ENCODE data around the gene CLIC4.
"Not testable (repeated sequence)": the region's sequence is repeated elsewhere in the genome, so short reads cannot be mapped to it uniquely, and the experiment has no call there.

Gene CLIC4

DNA sequence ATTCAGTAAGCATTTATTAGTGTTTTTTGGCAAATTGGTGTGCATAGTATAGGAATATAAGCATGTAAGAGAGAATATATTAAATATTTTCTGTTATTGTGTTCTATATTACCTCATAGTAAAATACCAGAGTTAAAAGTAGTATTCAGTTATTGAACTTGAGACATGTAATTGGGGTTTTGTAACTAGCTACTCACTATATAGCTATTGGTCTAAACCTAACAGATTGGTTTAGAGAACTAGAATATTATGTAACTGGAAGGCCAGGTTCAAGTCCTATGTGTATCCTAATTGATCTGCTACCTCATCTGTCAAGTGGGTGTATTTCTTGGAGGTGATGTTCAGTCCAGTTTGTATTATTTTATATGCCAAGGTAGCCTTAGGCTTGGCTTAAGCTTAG, 26.3 kb downstream of the CLIC4 start:
- DNase-seq (ENCODE audit: low spot score) = no peak

DNA sequence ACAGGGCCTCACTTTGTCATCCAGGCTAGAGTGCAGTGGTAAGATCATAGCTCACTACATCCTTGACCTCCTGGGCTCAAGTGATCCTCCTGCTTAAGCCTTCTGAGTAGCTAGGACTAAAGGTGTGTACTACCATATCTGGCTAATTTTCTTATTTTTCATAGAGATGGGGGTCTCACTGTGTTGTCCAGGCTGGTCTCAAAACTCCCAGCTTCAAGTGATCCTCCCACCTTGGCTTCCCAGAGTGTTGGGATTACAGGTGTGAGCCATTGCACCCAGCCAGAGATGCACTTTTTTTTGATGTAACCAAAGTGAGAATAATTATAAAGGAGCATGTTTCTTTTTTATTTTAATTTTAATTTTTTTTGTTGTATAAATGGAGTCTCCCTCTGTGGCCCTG, 28.4 kb downstream of the CLIC4 start:
- no peak for DNase-seq (ENCODE audit: low spot score)

DNA sequence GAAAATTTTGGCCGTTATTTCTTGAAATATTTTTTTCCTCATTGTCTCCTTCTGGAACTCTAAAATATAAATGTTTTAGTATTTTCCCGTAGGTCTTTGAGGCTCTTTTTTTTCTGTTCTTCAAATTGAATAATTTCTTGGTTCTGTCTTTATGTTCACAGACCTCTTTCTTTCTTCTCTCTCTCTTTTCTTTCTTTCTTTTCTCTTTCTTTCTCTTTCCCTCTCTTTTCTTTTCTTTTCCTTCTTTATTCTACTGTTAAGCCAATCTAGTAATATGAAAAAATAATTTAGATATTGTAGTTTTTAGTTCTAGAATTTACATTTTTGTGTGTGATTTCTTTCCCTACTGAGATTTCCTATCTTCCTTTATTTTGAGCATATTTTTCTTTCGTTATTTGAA, 30.1 kb downstream of the CLIC4 start:
- no peak for DNase-seq (ENCODE audit: low spot score)

DNA sequence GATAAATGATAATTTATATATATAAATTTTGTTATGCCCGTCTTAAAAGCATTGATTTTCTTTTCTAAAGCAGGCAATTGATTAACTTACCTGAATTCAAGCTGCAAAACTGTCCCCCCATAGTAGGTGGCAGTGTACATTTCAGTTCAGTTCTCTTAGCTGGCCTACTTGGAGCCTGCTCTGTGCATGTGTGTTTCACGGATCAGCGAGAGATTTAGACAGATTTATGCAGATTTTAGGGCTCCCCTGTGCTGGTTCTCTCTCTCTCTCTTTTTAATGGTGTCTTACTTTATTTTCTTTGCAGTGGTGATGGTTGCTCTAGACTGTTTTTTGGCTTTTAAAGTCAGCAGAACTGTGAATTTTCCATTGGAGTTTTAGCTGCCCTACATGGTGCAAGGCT, 30.7 kb downstream of the CLIC4 start:
- no peak for DNase-seq (ENCODE audit: low spot score)

DNA sequence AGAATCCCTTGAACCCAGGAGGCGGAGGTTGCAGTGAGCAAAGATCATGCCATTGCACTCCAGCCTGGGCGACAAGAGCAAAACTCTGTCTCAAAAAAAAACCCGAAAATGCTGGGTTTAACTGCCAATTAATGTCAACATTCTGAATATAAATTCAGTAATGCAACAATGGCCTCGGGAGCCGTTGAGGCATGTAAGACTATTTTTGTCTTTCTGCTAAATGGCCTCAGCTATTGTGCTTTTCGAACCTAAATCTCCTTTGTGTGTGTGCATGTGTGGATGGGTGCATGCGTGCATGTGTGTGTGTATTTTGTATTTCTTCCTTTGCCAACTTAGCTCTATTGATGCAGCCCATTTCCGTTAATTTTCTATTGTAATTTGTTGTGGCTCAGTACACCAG, 31.6 kb downstream of the CLIC4 start:
- no peak for DNase-seq (ENCODE audit: low spot score)

DNA sequence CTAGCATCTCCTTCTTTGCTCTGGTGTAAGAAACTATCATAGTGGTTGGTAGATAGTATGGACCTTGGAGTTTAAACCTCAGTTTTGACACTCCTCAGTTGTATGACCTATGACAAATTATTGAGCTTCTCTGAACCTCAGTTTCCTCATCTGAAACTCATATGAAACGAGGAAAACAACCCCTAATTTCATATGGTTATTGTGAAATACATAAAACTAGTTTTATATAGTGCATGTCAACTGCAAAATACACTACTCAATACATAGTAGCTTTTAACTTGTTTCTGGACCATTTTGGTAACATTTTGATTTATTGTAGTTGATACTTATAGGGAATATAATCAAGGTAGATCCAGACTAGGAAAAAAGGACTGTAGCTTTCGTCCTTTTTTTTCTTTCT, 32.9 kb downstream of the CLIC4 start:
- DNase-seq (ENCODE audit: low spot score) = no peak

DNA sequence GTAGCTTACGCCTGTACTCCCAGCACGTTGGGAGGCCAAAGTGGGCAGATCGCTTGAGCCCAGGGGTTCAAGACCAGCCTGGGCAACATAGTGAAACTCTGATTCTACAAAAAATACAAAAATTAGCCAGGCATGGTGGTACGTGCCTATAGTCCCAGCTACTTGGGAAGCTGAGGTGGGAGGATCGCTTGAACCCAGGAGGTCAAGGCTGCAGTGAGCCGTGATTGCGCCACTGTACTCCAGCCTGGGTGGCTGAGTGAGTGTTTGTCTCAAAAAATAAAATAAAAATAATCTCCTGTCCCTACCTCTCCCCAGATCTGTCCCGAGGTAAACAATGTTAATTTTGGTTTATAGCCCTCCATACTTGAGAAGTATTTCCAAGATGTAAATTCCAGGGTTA, 34.0 kb downstream of the CLIC4 start:
- DNase-seq (ENCODE audit: low spot score) = not testable (repeated sequence)

DNA sequence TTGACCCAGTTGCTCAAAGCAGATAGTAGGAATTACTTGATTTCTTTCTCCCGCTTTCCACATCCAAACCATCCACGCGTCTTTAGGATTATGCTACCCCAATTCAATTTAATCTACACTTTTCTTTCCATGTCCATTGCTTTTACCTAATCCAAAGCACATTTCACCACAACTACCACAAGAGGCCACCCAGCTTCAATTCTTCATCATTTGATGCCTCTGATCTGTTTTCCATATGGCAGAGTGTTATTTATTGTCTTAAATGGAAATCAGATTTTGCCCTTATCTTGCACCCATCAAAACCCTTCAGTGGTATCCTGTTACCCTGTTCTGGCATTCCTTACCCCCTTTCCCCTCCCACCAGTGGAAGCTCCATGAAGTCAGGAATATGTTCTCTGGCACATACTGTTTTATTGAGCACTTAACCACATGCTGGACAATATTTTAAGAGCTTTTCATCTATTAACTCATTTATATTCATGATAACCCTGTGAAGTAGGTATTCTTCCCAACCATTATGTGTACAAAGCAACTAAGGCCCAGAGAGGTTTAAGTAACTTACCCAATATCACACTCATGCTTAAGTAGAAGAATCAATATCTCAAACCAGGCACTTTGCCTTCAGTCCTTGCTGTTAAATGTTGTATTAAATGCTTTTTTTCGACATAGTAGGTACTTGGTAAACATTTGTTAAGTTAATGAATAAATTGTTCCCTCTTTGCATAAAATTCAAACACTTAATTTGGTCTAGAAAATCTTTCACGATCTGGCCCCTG, 34.6 kb downstream of the CLIC4 start:
- no peak for DNase-seq (ENCODE audit: low spot score)

DNA sequence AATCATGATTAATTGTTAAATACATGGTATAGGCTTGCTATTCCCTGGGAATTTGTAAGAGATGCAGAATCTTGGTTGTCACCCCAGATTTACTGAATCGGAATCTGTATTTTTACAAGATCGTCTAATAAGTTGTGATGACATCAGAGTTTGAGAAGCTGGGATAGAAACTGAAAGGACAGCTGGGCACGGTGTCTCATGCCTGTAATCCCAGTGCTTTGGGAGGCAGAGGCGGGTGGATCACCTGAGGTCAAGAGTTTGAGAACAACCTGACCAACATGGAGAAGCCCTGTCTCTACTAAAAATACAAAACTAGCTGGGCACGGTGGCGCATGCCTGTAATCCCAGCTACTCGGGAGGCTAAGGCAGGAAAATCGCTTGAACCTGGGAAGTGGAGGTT, 35.4 kb downstream of the CLIC4 start:
- not testable (repeated sequence) for DNase-seq (ENCODE audit: low spot score)

DNA sequence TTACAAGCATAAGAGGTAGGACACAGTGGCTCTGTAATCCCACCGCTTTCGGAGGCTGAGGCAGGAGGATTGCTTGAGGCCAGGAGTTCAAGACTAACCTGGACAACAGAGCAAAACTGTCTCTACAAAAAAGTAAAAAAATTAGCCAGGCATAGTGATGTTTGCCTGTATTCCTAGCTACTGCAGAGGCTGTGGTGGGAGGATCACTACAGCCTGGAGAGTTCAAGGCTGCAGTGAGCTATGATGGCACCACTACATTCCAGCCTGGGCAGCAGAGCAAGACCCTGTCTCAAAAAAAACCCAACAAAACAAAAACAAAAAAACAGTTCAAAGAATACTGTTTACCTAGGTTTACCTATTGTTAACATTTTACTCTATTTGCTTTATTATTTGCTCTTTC, 37.4 kb downstream of the CLIC4 start:
- DNase-seq (ENCODE audit: low spot score) = no peak

DNA sequence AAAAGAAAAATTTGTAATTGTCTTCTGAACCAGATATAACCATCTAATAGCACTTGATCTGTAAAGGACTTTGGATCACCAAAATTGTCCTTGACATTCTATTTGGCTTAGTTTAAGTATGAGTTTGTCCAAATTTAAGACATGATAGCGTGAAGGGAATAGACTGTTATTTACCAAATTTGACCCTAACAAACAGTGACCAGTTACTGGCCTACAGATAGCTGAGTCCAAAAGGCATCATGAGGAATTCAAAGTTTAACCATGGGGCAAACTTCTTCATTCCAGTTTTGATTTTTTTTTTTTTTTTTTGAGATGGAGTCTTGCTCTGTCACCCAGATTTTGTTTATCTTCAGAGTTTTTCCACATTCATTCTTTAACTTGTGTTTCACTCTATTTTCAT, 38.5 kb downstream of the CLIC4 start:
- no peak for DNase-seq (ENCODE audit: low spot score)

DNA sequence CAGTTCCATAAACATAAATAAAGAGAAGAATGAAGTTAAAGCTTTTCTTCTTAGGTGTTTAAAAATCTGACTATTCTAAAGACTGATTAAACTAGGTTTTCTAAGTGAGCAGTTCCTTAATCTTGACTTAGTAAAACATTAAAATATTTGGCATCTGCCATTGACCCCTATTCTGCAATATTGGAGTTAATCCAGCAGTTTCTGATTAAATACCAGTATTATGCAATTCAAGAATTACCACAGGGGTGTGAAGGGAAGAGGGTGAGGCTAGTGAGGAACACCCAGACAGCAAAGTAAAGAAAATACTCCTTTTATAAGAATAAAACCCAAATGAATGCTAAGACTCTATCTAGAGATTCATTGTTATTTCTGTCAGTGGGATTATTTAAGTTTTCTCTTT, 40.9 kb downstream of the CLIC4 start:
- no peak for DNase-seq (ENCODE audit: low spot score)

DNA sequence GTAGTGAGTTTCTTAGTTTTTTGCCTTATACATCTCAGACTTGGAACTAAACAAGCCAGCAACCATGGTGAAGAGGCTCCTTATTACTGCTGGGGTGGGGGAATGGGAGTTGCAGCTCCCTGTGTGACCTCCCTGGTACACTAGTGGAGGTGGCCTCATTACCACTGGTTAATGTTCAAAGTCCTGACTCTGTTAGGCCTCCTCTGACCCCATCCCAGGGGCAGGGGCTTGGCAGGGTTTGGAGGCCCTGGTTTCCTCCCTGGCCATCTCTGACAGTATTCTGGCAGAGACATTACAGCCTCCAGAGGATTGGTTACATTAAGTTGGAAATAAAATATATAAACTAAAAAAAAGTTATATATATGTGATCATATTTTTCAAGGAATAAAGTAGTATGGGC, 45.2 kb downstream of the CLIC4 start:
- no peak for DNase-seq (ENCODE audit: low spot score)

DNA sequence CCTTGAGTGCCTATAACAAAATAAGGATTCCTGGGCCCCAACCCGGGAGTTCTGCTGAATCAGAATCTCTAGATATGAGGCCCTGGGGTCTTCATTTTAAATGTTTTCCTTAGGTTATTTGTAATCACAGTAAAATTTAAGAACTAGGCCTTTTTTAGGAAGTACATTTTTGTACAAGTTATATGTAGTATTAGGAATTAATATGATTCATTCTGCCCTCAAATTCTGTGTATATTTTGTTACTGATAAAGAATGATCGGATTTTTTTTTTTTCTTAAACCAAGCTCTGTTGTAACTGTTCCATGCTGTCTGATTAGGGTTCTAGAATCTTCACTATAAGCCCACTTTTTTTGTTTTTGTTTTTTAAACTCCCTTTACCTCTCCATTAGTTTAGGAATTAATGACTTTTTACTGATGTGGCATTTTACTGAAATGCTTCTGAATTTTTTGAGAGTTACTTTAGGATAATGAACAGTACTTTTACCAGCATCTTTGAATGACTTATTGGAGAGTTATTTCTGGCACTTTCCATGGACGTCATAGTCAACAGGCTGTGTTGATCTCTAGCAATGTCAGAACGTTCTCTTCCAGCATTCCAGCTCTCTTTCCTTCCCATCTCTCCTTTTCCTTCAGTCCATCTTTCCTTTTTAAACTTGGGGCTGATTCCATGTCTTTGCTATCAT, 48.3 kb downstream of the CLIC4 start:
- no peak for DNase-seq (ENCODE audit: low spot score)

DNA sequence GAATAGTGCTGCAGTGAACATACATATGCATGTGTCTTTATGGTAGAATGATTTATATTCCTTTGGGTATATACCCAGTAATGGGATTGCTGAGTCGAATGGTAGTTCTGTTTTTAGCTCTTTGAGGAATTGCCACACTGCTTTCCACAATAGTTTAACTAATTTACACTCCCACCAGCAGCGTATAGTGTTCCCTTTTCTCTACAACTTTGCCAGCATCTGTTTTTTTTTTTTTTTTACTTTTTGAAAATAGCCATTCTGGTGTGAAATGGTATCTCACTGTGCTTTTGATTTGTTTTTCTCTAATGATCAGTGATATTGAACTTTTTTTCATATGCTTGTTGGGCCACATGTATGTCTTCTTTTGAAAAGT, 48.9 kb downstream of the CLIC4 start:
- DNase-seq (ENCODE audit: low spot score) = not testable (repeated sequence)

DNA sequence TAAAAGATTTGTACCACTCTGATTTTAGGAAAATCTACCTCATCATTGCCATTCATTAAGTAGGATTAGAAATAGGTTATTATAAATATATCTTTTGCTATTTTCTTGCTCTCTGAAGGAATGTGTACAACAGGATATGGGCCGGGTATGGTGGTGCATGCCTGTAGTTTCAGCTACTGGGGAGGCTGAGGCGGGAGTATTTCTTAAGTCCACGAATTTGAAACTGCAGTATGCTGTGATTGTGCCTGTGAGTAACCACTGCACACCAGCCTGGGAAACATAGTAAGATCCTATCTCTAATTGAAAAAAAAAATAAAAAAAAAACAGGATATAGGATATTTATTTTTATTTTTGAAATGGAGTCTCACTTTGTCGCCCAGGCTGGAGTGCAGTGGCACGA, 50.0 kb downstream of the CLIC4 start:
- no peak for DNase-seq (ENCODE audit: low spot score)

DNA sequence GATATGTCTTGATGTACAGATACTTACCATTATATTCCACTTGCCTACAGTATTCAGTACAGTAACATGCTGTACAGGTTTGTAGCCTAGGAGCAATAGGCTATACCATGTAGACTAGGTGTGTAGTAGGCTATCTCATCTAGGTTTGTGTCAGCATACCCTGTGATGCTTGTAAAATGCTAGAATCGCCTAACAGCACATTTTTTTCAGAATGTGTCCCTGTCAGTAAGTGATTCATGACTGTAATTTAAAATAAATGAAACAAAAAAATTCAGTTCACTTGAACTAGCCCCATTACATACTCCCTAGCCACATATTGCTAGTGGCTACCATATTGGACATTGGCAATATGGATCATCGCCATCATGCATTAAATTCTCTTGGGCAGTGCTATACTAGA, 51.3 kb downstream of the CLIC4 start:
- no peak for DNase-seq (ENCODE audit: low spot score)

DNA sequence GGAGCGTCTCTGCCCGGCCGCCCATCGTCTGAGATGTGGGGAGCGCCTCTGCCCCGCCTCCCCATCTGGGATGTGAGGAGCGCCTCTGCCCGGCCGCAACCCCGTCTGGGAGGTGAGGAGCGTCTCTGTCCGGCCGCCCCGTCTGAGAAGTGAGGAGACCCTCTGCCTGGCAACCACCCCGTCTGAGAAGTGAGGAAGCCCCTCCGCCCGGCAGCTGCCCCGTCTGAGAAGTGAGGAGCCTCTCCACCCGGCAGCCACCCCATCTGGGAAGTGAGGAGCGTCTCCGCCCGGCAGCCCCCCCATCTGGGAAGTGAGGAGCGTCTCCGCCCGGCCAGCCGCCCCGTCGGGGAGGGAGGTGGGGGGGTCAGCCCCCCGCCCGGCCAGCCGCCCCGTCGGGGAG, 54.0 kb downstream of the CLIC4 start:
- DNase-seq (ENCODE audit: low spot score) = not testable (repeated sequence)

DNA sequence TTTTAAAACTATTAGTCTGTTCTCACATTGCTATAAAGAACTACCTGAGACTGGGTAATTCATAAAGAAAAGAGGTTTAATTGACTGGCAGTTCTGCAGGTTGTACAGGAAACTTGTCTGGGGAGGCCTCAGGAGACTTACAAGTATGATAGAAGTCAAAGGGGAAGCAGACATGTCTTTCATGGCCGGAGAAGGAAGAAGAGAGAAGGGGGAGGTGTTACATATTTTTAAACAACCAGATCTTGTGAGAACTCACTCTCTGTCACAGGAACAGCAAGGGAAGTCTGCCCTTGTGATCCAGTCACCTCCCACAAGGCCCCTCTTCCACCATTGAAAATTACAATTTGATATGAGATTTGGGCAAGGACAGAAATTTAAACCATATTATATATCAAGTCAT, 55.9 kb downstream of the CLIC4 start:
- DNase-seq (ENCODE audit: low spot score) = no peak

DNA sequence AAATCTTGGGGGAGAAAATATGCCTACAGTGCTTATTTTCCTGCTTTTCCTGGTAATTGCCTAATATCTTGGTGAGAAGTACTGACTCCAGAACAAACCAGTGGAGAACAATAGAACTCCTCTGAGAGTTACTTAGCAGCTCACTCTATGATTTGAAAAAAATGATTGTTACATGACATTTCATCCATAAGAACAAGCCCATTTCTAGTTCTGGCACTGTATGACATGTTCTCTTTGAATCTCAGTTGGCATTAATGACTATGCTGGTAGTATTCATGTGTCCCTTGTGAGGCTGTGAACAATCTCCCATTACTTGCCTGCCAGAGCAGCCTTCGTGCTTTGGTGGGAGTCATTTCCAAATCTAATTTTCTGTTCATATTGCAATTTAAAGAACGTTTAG, 58.0 kb downstream of the CLIC4 start:
- no peak for DNase-seq (ENCODE audit: low spot score)

DNA sequence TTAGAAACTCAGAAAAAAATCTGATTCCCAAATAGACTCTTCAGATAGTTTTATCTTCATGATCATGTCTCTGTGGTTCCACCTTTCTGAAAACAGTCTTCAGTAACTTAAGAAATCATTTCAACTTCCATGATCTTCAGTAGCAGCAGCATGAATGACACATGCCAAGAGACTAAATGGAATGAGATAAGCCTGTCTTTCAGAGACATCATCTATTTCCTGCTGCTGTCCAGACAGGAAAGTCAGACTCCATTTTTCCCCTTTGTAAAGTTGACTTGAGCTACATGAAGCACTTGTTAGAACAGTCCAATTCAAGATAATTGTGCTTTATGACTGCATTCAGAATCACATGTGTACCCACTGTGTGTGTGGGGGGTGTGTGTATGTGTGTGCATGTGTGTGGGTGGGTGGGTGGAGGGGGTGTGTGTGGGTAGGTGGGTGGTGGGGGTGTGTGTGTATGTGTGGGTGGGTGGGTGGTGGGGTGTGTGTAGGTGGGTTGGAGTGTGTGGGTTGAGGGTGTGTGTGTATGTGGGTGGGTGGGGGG, 58.8 kb downstream of the CLIC4 start:
- no peak for DNase-seq (ENCODE audit: low spot score)

DNA sequence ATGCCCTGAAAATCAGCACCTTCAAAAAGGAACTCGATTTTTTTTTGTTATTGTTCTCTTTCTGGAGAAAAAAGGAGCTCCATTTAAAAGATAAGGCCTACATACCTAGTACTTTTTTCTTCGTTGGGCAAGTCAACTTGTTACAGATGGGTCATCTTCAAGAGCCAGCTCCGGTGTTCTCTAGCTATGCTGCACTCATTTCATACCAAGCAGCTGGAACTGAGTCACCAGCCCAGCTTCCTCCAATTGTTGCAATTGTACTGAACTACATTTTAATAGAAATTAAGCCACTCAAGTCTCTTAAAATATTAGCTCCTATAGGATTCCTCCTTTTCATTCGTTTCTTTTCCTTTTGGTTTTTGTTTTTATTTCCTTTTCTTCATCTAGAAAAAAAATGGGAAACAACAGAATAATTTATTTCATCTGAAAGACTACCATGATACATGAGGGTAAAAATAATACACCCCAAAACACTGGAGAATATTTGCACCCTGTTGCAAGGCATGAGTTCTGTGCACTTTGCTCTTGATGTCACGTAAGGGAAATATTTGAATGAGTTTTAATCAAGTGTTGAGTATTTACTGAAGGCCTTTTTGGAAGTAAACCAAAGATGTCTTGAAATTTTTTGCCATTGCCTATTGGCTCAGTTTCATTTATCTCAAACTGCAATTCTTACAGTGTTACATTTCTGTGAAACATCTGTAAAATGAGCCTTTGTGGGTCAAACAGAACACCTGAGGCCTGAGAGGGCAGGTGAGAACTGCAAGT, 60.5 kb downstream of the CLIC4 start:
- no peak for DNase-seq (ENCODE audit: low spot score)

DNA sequence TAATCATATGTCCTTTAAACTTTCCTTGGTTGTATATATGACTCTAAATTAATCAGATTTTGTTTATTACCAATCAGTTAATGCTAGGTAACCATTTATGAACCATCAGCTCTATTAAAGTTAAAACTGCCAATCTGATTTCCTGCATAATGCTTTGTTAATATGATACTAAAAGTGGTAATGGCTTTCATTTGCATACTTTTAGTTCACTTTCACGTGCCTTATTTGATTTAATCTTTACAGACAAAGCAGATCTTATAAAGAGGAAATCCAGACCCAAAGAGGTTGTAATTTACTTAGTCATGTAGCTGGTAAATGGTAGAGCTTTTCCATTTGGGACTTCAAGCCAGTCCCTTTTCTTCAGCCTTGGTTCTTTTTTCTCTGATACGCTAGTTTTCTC, 61.3 kb downstream of the CLIC4 start:
- DNase-seq (ENCODE audit: low spot score) = no peak
